K562 treated with DMSO at 1 percent for 24 hours (cell line): ENCODE data around the gene HCLS1. TPM values are rescaled to one million over a fixed set of nuclear protein-coding genes. Genes with fewer than 3 reads are reported as not detected.

Experiments
- total RNA-seq: library from RNA; unstranded; fragments of 300-600 nt; gene quantifications from 2 replicates; pipeline ENCODE4 v1.2.3, GENCODE V29; 2022; ENCODE audit warnings: low read depth; ENCODE audit not compliant: insufficient read depth

Gene HCLS1
- total RNA-seq, result 56.0 and 57.4 TPM in 2 replicates

DNA sequence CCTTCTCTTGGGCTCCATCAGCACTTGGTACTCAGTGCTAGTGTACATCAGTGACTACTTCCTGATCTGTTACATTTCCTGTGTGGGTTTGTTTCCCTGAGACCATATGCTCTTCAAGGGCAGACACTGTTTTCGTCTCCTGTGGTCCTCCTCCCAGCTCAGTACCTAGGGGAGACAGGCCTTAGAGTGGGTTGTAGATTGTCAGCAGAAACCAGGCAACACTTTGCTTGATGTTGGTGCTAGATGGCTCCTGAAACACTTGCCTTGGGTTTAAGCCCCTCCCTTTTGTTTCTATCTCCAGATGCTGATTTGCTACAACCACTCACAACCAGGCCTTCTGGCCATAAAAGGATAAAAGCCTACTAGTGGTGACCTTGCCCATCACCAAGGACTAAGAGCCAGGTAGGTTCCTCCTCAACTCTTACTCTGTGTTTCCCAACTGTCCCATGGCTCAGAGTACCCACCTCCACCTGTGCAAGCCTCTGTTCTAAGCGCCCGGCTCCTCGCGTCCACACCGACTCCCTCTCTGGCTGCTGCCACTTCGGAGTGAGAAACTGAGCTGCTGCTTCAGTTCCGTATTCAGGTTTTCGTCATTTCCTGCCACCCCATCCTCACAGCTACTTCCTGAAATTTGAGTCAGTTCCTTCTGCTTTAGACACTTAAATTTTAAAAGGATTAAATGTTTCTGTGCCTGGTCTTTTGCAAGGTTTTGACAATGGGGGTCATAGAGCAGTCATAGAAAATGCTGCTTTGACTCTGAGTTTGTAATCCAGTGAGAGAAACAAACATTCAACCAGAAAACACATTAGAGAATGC is at the start of gene HCLS1:
TSS of gene HCLS1 (minus strand) at position 548 of the 816 bp plus-strand sequence. CDS start 2,556 bp downstream, outside the sequence.

GRCh38 chr3:121592856-121593702 is 67.6 kb downstream of the HCLS1 start, which contains the start of gene FBXO40:
Gene FBXO40 (plus strand): TSS chr3:121593379. CDS start chr3:121620576, 27,197 bp downstream.

Other genes starting within 250 kb of the HCLS1 start
- 4.1 and 4.5 TPM in 2 replicates for gene POLQ, start 114.9 kb downstream of the HCLS1 start, total RNA-seq
- gene ARGFX, start 93.0 kb downstream of the HCLS1 start, total RNA-seq, result not detected in 2 replicates
- not detected in 2 replicates for gene FBXO40, start 67.5 kb downstream of the HCLS1 start, total RNA-seq
- 7.9 and 11.3 TPM in 2 replicates for gene GOLGB1, start 88.8 kb upstream of the HCLS1 start, total RNA-seq
- 17.3 and 17.8 TPM in 2 replicates for gene IQCB1, start 174.2 kb upstream of the HCLS1 start, total RNA-seq
- 7.9 and 8.5 TPM in 2 replicates for gene EAF2, start 174.3 kb upstream of the HCLS1 start, total RNA-seq
- 0.53 and 0.54 TPM in 2 replicates for gene SLC15A2, start 233.5 kb upstream of the HCLS1 start, total RNA-seq